ENCODE measurements around the gene GOLGA6L24.
A peak's percentile ranks its signal among the peaks of the same experiment; 100 is the strongest.
"Not testable (repeated sequence)": the region's sequence is repeated elsewhere in the genome, so short reads cannot be mapped to it uniquely, and the experiment has no call there.

GOLGA6L24 gene

GRCh38 chr15:28357984-28358383, at the start of gene GOLGA6L24:
TSS of gene GOLGA6L24 (minus strand) at chr15:28358084. CDS start at chr15:28358023, 61 bp downstream.
- DNase-seq, result not testable (repeated sequence)

GRCh38 chr15:28402774-28403435, 45.0 kb upstream of the GOLGA6L24 start:
- not testable (repeated sequence) for DNase-seq

- not testable (repeated sequence) for DNase-seq
These were observed 38.1 kb upstream of the GOLGA6L24 start for GRCh38 chr15:28396022-28396421.

- not testable (repeated sequence) for DNase-seq
These were observed 22.2 kb upstream of the GOLGA6L24 start for GRCh38 chr15:28380053-28380452.

- DNase-seq, result not testable (repeated sequence)
These were observed 20.5 kb upstream of the GOLGA6L24 start, which contains the start of gene GOLGA8F for GRCh38 chr15:28378364-28378763. TSS of gene GOLGA8F (plus strand) at chr15:28378664. CDS start at chr15:28378762, 98 bp downstream.

- DNase-seq, result peak; percentile 3
These were observed 7.6 kb upstream of the GOLGA6L24 start for GRCh38 chr15:28365502-28365901.

- not testable (repeated sequence) for DNase-seq
These were observed 35.7 kb downstream of the GOLGA6L24 start, which contains the start of gene HERC2 for GRCh38 chr15:28322129-28322588. TSS of gene HERC2 (minus strand) at chr15:28322179. CDS start at chr15:28321433, 746 bp downstream.

GRCh38 chr15:28321358-28322078, 36.4 kb downstream of the GOLGA6L24 start:
- peak; percentile 25 for DNase-seq

GRCh38 chr15:28319725-28320124, 38.2 kb downstream of the GOLGA6L24 start:
- not testable (repeated sequence) for DNase-seq

- DNase-seq, result not testable (repeated sequence)
These were observed 39.1 kb downstream of the GOLGA6L24 start for GRCh38 chr15:28318828-28319227.

- not testable (repeated sequence) for DNase-seq
These were observed 39.8 kb downstream of the GOLGA6L24 start for GRCh38 chr15:28318122-28318521.

- DNase-seq, result not testable (repeated sequence)
These were observed 40.9 kb downstream of the GOLGA6L24 start for GRCh38 chr15:28316958-28317357.

- not testable (repeated sequence) for DNase-seq
These were observed 47.4 kb downstream of the GOLGA6L24 start for GRCh38 chr15:28310454-28310853.

- DNase-seq, result not testable (repeated sequence)
These were observed 49.2 kb downstream of the GOLGA6L24 start for GRCh38 chr15:28308718-28309117.

All from activated naive CD4-positive, alpha-beta T cell treated with anti-CD3 and anti-CD28 coated beads, Interleukin-2, amount 50 U/mL, for 16 hours (primary cell).